Endodermal cell (in vitro differentiated cells): Measurements from ENCODE around the gene ZNF490. TPM values are rescaled to one million over a fixed set of nuclear protein-coding genes. Genes with fewer than 3 reads are reported as not detected.

ENCODE experiments used
- DNase-seq: peaks from one replicate; pipeline ENCODE4 v3.0.0-alpha.2; 2017
- H3K27ac ChIP-seq: 2 replicates; pipeline ENCODE4 v1.5.1; 2013; ENCODE audit warnings: mild to moderate bottlenecking, low read depth, low read length, moderate library complexity
- H3K27me3 ChIP-seq: 2 replicates; pipeline ENCODE4 v1.6.1; 2013; ENCODE audit warnings: mild to moderate bottlenecking, low read length, moderate library complexity; ENCODE audit not compliant: insufficient read depth, control insufficient read depth, poor library complexity, severe bottlenecking
- H3K36me3 ChIP-seq: 2 replicates; pipeline ENCODE4 v1.7.0; 2013; ENCODE audit warnings: mild to moderate bottlenecking, low read length, moderate library complexity; ENCODE audit not compliant: control insufficient read depth, insufficient read depth
- H3K4me1 ChIP-seq: one replicate; pipeline ENCODE4 v1.7.0; 2013; ENCODE audit warnings: low read length; ENCODE audit not compliant: control insufficient read depth, insufficient read depth
- H3K4me3 ChIP-seq: 2 replicates; pipeline ENCODE4 v1.5.1; 2013; ENCODE audit warnings: mild to moderate bottlenecking, low read length, moderate library complexity
- H3K9ac ChIP-seq: 2 replicates; pipeline ENCODE4 v1.6.1; 2013; ENCODE audit warnings: mild to moderate bottlenecking, low read length, moderate library complexity; ENCODE audit not compliant: poor library complexity, severe bottlenecking; ENCODE audit errors: extremely low read depth
- H3K9me3 ChIP-seq: 2 replicates; pipeline ENCODE4 v1.6.1; 2013; ENCODE audit warnings: mild to moderate bottlenecking, low read length, moderate library complexity; ENCODE audit not compliant: control insufficient read depth
- H3K27ac Mint-ChIP-seq: 2 replicates; pipeline ENCODE4 v1.8.0; 2020; ENCODE audit warnings: mixed read lengths
- H3K27me3 Mint-ChIP-seq: 2 replicates; pipeline ENCODE4 v1.8.0; 2021; ENCODE audit warnings: mild to moderate bottlenecking, mixed read lengths; ENCODE audit not compliant: insufficient read depth
- H3K36me3 Mint-ChIP-seq: 2 replicates; pipeline ENCODE4 v1.8.0; 2020; ENCODE audit warnings: low read depth, mixed read lengths
- H3K4me1 Mint-ChIP-seq: 2 replicates; pipeline ENCODE4 v1.8.0; 2020; ENCODE audit warnings: mixed read lengths
- H3K4me3 Mint-ChIP-seq: 2 replicates; pipeline ENCODE4 v1.8.0; 2020; ENCODE audit warnings: mild to moderate bottlenecking, moderate library complexity, mixed read lengths
- H3K9me3 Mint-ChIP-seq: 2 replicates; pipeline ENCODE4 v1.8.0; 2020; ENCODE audit warnings: mild to moderate bottlenecking, mixed read lengths
- WGBS, 2 experiments: methylation state at CpG; one replicate each; pipeline versions ENCODE4 v1.1.5 to v1.1.7; 2013; ENCODE audit warnings: missing lambda C conversion rate in 2 of 2, mixed read lengths in 1 of 2; ENCODE audit not compliant: insufficient coverage in 1 of 2, insufficient read length in 1 of 2; 5-methylcytosine and 5-hydroxymethylcytosine counted together
- total RNA-seq, 2 donors: library from RNA; stranded (reverse); fragmentation: NEBNext Ultra II Directional in 1 of 2; extraction: Animal tissue kit (Norgen Biotek cat#: 25700) in 1 of 2; gene quantifications; 2 replicates in 1 of 2; 3 replicates in 1 of 2; pipeline ENCODE4 v1.2.1, GENCODE V29; 2021
- TF ChIP-seq, protein P1 (sequence below): fragments of 200-600 bp; sonication (generic); conservative IDR thresholded peaks from 2 replicates; pipeline ENCODE4 v1.5.0; 2021; ENCODE audit warnings: antibody characterized with exemption, mild to moderate bottlenecking

The ZNF490 gene
- total RNA-seq, 2 donors from 2014 or later = 10.6 to 11.2 TPM

DNA sequence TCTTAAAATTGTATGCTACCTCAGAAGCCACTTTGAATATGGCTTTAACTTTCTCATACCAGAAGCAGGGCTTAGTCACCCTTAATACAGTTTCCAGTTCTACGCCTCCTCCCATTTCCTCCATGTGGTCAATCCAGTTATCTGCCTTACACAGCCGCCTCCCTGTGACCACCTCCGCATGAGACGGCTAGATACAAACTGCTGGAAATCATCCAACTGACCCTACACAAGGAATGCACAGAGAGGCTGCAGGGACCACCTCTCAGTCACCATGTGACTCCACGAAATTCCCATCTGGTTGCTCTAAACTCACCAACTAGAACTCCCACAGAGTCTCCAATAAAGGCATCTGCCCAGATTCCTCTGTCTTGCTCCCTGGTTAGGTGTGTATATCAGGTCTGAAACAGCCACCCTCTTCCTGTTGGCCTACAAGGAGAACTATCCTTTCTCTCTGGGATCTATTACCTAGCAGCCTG is 66.2 kb downstream of the ZNF490 start:
- Histone ChIP-seq H3K36me3 (peaks cover 75% of the 10 kb centered on the region), H3K9me3 (peaks cover 72% of the 10 kb centered on the region), H3K27me3 (no peaks in the 10 kb centered on the region), H3K4me3 (peak overlapping the region; percentile 60), H3K9ac (no peak overlapping the region), H3K27ac (no peak overlapping the region), H3K4me1 (peaks cover 5% of the 10 kb centered on the region)
- no peak overlapping the region for H3K27ac Mint-ChIP-seq
- H3K36me3 Mint-ChIP-seq = peaks cover 83% of the 10 kb centered on the region
- H3K4me3 Mint-ChIP-seq = no peak overlapping the region
- H3K27me3 Mint-ChIP-seq = no peaks in the 10 kb centered on the region
- DNase-seq = no peak
- H3K4me1 Mint-ChIP-seq = peaks cover 5% of the 10 kb centered on the region
- WGBS, 2 experiments = 97% methylated on average over 5 of the region's 5 CpGs
- TF ChIP-seq, protein P1, sequence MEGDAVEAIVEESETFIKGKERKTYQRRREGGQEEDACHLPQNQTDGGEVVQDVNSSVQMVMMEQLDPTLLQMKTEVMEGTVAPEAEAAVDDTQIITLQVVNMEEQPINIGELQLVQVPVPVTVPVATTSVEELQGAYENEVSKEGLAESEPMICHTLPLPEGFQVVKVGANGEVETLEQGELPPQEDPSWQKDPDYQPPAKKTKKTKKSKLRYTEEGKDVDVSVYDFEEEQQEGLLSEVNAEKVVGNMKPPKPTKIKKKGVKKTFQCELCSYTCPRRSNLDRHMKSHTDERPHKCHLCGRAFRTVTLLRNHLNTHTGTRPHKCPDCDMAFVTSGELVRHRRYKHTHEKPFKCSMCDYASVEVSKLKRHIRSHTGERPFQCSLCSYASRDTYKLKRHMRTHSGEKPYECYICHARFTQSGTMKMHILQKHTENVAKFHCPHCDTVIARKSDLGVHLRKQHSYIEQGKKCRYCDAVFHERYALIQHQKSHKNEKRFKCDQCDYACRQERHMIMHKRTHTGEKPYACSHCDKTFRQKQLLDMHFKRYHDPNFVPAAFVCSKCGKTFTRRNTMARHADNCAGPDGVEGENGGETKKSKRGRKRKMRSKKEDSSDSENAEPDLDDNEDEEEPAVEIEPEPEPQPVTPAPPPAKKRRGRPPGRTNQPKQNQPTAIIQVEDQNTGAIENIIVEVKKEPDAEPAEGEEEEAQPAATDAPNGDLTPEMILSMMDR = no peak
- H3K9me3 Mint-ChIP-seq = peaks cover 55% of the 10 kb centered on the region

DNA sequence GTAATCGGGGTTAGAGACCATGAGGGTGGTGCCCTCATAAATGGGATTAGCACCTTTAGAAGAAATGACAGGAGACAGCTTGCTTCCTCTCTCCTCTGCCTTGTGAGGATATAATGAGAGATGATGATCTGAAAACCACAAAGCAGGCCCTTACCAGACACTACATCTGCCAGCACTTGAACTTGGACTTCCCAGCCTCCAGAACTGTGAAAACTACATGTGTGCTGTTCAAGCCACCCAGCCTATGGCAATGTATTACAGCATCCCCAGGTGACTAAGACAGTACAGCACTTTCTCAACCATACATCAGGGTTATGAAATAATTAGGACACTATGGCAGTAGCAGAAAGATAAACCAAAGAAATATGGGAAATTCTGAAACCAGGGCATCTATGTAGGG is 66.8 kb downstream of the ZNF490 start:
- Histone ChIP-seq H3K27ac (no peak overlapping the region), H3K4me3 (peak overlapping the region; percentile 60), H3K4me1 (no peaks in the 10 kb centered on the region), H3K9me3 (peaks cover 72% of the 10 kb centered on the region), H3K27me3 (no peaks in the 10 kb centered on the region), H3K36me3 (peaks cover 75% of the 10 kb centered on the region), H3K9ac (no peak overlapping the region)
- TF ChIP-seq, protein P1 = no peak
- Mint-ChIP-seq H3K27ac (no peak overlapping the region), H3K4me3 (no peak overlapping the region), H3K9me3 (peaks cover 60% of the 10 kb centered on the region), H3K36me3 (peaks cover 79% of the 10 kb centered on the region), H3K4me1 (no peaks in the 10 kb centered on the region), H3K27me3 (no peaks in the 10 kb centered on the region)
- no peak for DNase-seq
- 70 to 89% methylated on average over 1 of the region's 1 CpG for WGBS, 2 experiments

Other genes starting within 250 kb of the ZNF490 start
- gene ZNF442, start 245.1 kb downstream of the ZNF490 start, total RNA-seq = 1 to 10 TPM; 2.7 to 3.5 TPM
- gene ZNF799, start 209.5 kb downstream of the ZNF490 start, total RNA-seq = 1 to 10 TPM; 8.6 to 9.1 TPM
- gene ZNF443, start 169.8 kb downstream of the ZNF490 start, total RNA-seq = 10 to 100 TPM; 14.3 to 18.6 TPM
- 1 to 10 TPM; 5.3 to 7.4 TPM for gene ZNF709, start 126.0 kb downstream of the ZNF490 start, total RNA-seq
- gene ZNF564, start 59.3 kb downstream of the ZNF490 start, total RNA-seq = 10 to 100 TPM; 17.3 to 20.6 TPM
- gene ZNF791, start 107 bp upstream of the ZNF490 start, total RNA-seq = 10 to 100 TPM; 23.2 to 32.1 TPM
- gene MAN2B1, start 55.9 kb upstream of the ZNF490 start, total RNA-seq = 100 to 1,000 TPM; 101 to 113 TPM
- 10 to 100 TPM; 18.8 to 26.2 TPM for gene WDR83, start 56.0 kb upstream of the ZNF490 start, total RNA-seq
- gene DHPS, start 71.1 kb upstream of the ZNF490 start, total RNA-seq = 10 to 100 TPM; 76.1 to 98.5 TPM
- gene GNG14, start 77.2 kb upstream of the ZNF490 start, total RNA-seq = not detected
- gene FBXW9, start 85.8 kb upstream of the ZNF490 start, total RNA-seq = 10 to 100 TPM; 12.6 to 14.7 TPM
- 100 to 1,000 TPM; 106 to 113 TPM for gene TNPO2, start 113.1 kb upstream of the ZNF490 start, total RNA-seq
- gene TRIR, start 123.9 kb upstream of the ZNF490 start, total RNA-seq = 100 to 1,000 TPM; 103 to 125 TPM
- gene GET3, start 126.7 kb upstream of the ZNF490 start, total RNA-seq = 100 to 1,000 TPM in 1 of 2 donors, 10 to 100 TPM in 1; 97.8 to 102 TPM
- 1 to 10 TPM in 1 of 2 donors, under 1 TPM in 1; 0.95 to 1.2 TPM for gene BEST2, start 141.0 kb upstream of the ZNF490 start, total RNA-seq
- 100 to 1,000 TPM in 1 of 2 donors, 10 to 100 TPM in 1; 82.1 to 103 TPM for gene HOOK2, start 164.7 kb upstream of the ZNF490 start, total RNA-seq
- gene JUNB, start 180.7 kb upstream of the ZNF490 start, total RNA-seq = 1 to 10 TPM; 6.7 to 7.2 TPM
- 100 to 1,000 TPM; 429 to 507 TPM for gene PRDX2, start 191.0 kb upstream of the ZNF490 start, total RNA-seq
- gene THSD8, start 191.3 kb upstream of the ZNF490 start, total RNA-seq = 10 to 100 TPM; 34.4 to 57.4 TPM
- 10 to 100 TPM; 51.0 to 97.1 TPM for gene RNASEH2A, start 195.8 kb upstream of the ZNF490 start, total RNA-seq
- 1 to 10 TPM in 1 of 2 donors, under 1 TPM in 1; 0.68 to 1.7 TPM for gene RTBDN, start 223.8 kb upstream of the ZNF490 start, total RNA-seq
- gene MAST1, start 227.7 kb upstream of the ZNF490 start, total RNA-seq = 10 to 100 TPM in 1 of 2 donors, 1 to 10 TPM in 1; 6.9 to 18.5 TPM